Heart left ventricle (tissue), 13 donors: ENCODE measurements around the gene NRSN2.

Experiments used
- POLR2A ChIP-seq, 2 donors: fragments of 450-650 bp; IDR thresholded peaks; one replicate each; pipeline ENCODE4 v1.6.1; 2017; ENCODE audit warnings: antibody characterized with exemption in 2 of 2, mild to moderate bottlenecking in 2 of 2, moderate library complexity in 2 of 2
- TF ChIP-seq, protein P1 (sequence below), 12 donors: fragments of 200-600 bp; sonication (generic) in 4 of 12; IDR thresholded peaks; one replicate each; pipeline versions ENCODE4 v1.5.0 to v1.8.0; 2018 to 2022; ENCODE audit warnings: antibody characterized with exemption in 12 of 12, mild to moderate bottlenecking in 5 of 12
- donor health status: ischemic (EF 13 %, LVEDD 7.1; RV severe dilation, severe dysfunction).
- donor health status: DM: no; HTN: yes; CAD: no.
- donor health status: DM: no; HTN: no; CAD: no.
- donor health status: ischemic (EF 25% LVEDD 6.9; RV normal size, moderate dysfunction).
- donor health status: ischemic (EF 25% LVEDD 5.7; RV mildly dilated, moderate dysfunction).
- donor health status: ischemic (EF 35%, LVEDD 5.7; RV mildly dilated, moderate dysfunction).
- donor health status: nonischemic (EF 11% LVEDD 7.7; RV severe dilation, severe dysfunction).
- donor health status: DM: yes; HTN: yes; CAD: no.
- donor health status: PGD.
- donor health status: ischemic (EF 29% LVEDD 5.4; RV normal size, mild dysfunction).
- donor health status: nonischemic (EF 23%, LVEDD 6.1; RV moderate dilation, normal function).

DNA sequence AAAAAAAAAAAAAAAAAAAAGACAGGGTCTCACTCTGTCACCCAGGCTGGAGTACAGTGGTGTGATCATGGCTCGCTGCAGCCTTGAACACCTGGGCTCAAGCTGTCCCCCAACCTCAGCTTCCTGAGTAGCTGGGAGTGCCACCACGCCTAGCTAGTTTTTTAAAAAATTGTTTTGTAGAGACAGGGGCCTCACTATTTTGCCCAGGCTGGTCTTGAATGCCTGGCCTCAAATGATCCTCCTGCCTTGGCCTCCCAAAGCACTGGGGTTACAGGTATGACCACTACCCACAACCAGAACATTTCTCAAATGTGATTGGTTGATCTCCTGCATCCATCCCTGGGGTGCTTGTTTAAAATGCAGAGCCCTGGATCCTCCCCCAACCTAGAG, 55.6 kb downstream of the NRSN2 start:
- TF ChIP-seq, protein P1, sequence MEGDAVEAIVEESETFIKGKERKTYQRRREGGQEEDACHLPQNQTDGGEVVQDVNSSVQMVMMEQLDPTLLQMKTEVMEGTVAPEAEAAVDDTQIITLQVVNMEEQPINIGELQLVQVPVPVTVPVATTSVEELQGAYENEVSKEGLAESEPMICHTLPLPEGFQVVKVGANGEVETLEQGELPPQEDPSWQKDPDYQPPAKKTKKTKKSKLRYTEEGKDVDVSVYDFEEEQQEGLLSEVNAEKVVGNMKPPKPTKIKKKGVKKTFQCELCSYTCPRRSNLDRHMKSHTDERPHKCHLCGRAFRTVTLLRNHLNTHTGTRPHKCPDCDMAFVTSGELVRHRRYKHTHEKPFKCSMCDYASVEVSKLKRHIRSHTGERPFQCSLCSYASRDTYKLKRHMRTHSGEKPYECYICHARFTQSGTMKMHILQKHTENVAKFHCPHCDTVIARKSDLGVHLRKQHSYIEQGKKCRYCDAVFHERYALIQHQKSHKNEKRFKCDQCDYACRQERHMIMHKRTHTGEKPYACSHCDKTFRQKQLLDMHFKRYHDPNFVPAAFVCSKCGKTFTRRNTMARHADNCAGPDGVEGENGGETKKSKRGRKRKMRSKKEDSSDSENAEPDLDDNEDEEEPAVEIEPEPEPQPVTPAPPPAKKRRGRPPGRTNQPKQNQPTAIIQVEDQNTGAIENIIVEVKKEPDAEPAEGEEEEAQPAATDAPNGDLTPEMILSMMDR (IDR thresholded peaks at IDR 0.05), result no peak
- no peak for TF ChIP-seq POLR2A (IDR thresholded peaks at IDR 0.05)
